Epithelial cell of proximal tubule (primary cell): ENCODE data around the gene AHCTF1. TPM values are rescaled to one million over a fixed set of nuclear protein-coding genes. Genes with fewer than 3 reads are reported as not detected.

ENCODE experiments used
- DNase-seq: peaks from one replicate; pipeline ENCODE4 v3.0.0-alpha.2; 2011; ENCODE audit warnings: low read depth
- H3K4me3 ChIP-seq: 2 replicates; pipeline ENCODE4 v1.5.1; 2011; ENCODE audit warnings: low read depth, mild to moderate bottlenecking, low read length
- total RNA-seq: library from RNA; depleted of rRNA; stranded (reverse); fragments of >200 nt; gene quantifications from 2 replicates; pipeline ENCODE4 v1.2.3, GENCODE V29; 2015
- TF ChIP-seq, protein P1 (sequence below): conservative IDR thresholded peaks from 2 replicates; pipeline ENCODE4 v1.5.1; 2012; ENCODE audit warnings: low read depth, mild to moderate bottlenecking, low read length

Gene AHCTF1
- total RNA-seq, 1 donor from 2014 or later, result 20.0 TPM

DNA sequence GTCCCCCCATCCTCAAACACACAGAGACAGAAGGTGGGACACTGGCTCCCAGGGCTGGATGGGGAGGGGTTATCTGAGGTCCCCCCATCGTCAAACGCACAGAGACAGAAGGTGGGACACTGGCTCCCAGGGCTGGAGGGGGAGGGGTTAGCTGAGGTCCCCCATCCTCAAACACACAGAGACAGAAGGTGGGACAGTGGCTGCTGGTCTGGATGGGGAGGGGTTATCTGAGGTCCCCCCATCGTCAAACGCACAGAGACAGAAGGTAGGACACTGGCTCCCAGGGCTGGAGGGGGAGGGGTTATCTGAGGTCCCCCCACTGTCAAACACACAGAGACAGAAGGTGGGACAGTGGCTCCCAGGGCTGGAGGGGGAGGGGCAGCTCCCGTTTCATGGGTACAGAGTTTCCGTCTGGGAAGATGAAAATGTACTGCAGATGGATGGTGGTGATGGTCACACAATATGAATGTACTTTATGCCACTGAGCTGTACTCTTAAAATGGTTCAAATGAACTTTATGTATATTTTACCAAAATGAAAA lies 138.3 kb downstream of the AHCTF1 start:
- TF ChIP-seq, protein P1, sequence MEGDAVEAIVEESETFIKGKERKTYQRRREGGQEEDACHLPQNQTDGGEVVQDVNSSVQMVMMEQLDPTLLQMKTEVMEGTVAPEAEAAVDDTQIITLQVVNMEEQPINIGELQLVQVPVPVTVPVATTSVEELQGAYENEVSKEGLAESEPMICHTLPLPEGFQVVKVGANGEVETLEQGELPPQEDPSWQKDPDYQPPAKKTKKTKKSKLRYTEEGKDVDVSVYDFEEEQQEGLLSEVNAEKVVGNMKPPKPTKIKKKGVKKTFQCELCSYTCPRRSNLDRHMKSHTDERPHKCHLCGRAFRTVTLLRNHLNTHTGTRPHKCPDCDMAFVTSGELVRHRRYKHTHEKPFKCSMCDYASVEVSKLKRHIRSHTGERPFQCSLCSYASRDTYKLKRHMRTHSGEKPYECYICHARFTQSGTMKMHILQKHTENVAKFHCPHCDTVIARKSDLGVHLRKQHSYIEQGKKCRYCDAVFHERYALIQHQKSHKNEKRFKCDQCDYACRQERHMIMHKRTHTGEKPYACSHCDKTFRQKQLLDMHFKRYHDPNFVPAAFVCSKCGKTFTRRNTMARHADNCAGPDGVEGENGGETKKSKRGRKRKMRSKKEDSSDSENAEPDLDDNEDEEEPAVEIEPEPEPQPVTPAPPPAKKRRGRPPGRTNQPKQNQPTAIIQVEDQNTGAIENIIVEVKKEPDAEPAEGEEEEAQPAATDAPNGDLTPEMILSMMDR, result no peak

DNA sequence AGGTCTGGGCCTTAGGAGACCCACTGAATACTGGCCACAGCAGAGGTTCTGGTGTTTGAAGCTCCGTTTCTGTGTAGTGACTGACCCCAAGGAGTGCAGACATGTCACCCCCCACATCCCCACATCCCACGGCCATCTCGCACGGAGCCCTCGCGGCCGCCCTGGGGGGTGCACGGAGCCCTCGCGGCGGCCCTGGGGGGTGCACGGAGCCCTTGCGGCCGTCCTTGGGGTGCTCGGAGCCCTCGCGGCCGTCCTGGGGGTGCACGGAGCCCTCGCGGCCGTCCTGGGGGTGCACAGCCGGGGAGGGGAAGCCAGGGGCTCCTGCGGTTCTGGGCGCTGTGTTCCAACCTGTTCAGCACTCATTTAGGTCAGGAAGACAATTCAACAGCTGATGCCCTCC lies 139.1 kb downstream of the AHCTF1 start:
- TF ChIP-seq, protein P1, result no peak
- DNase-seq, result no peak
- no peak overlapping the region for H3K4me3 ChIP-seq

More for the DNA sequence above, 138.3 kb downstream of the AHCTF1 start:
- H3K4me3 ChIP-seq, result no peak overlapping the region
- no peak for DNase-seq

DNA sequence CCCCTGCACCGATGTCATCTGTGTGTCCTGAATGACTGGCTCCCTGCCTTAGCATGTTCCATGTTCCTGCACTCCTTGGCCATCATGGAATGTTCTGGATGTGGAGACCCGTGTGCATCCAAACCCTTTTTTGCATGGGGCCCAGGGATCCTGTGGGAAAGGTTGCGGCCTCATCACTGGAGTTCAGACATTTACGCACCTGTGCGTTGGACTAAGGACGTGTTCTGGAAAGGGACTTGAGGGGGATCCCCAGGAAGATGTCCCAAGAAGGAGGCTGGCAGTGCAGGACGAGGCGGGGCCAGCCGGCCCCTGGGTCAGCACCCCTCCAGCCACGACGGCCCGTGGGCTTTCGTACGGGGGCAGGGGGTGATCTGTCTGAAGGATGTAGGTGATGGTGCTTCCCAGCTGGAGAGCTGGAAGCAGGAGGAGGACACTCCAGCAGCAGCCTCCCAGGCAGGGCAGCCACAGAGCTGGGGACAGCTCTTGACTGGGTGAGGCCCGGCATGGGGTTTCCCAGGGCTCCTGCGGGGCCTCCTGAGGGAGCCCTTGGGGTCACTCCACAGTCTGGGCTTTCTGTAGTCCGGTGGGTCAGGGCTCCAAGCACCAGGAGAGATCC lies 140.3 kb downstream of the AHCTF1 start:
- H3K4me3 ChIP-seq, result no peak overlapping the region
- TF ChIP-seq, protein P1, result no peak
- DNase-seq, result no peak

DNA sequence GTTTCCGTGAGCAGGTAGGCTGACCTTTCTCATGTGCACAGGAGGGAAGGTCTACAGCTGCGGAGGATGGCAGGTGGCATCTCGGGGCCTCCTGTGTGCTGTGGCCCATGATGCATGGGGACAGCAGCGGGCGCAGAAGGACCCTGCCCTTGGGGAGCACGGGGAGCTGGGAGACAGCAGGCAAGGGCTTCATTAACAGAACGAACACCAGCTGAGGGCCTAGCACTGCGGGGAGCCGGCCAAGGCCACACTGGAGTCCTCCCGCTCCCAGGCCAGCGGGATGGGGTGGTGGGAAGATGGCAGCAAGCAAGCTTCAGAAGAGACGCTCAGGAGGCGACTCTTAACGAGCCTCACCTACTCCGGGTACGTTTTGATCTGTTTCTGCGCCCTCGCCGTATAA lies 140.9 kb downstream of the AHCTF1 start:
- no peak for DNase-seq
- H3K4me3 ChIP-seq, result no peak overlapping the region
- TF ChIP-seq, protein P1, result no peak

DNA sequence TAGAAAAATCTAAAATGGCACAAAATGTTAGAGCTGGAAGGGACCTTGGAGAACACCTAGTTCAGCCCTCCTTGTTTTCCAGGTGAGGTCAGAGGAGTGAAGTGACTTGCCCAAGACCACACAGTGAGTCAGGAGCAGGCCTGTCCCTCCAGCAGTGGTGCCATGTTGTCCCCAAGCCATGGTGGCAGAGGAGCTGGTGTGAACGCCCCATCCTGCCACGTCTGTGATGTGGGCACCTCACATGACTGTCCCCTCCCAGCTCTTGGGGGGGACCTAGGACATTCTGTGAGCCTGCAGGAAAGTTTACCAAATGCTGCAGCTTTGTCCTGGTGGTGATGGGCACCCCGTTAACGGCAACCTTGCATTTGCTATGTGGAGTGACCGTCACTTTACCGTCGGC lies 141.4 kb downstream of the AHCTF1 start:
- H3K4me3 ChIP-seq, result no peak overlapping the region
- no peak for DNase-seq
- TF ChIP-seq, protein P1, result no peak

DNA sequence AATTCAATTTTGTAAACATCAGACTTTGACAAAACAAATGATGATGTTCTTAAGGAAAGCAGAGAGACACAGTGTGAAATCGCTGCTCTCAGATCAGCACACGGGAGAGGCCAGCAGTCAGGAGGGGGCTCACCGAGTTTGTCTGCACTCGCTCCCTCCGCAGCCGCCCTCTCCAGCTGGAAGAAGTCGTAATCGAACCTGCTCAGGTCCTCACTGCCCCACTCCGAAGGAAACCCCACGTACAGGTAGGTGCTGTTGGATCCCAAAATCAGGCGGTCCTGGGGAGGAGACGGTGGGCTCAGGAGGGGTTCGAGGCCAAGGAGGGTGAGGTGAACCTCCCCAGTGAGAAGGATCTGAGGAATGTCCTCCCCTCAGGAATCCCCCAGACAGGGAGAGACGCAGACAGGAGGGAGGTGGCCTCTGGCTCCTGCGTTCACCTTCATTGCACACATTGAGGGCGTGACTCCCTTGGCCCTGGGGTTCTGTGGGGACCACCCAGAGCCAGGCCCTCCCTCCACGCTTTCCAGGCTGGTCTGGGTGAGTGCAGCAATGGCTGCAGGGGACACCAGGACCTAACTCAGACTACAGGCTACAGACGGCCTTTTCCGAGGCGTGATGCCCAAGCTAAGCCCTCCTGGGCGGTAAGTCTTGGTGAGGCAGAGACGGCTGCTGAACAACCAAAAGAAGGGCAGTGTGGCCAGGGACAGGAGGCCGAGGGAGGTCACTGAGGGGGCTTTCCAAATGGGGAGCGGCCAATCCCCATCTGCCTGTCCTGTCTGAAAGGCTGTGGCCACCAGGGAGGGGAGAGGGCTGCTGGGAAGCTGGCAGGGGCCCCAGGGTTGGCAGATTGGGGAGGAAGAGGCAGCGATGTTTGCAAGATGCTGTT lies 142.1 kb downstream of the AHCTF1 start:
- DNase-seq, result no peak
- TF ChIP-seq, protein P1, result no peak
- H3K4me3 ChIP-seq, result no peak overlapping the region

Other genes with a start within 250 kb of the AHCTF1 start
- gene SCCPDH, start 207.5 kb downstream of the AHCTF1 start, total RNA-seq, result 40.8 and 42.1 TPM in 2 replicates
- gene ZNF695, start 76.1 kb upstream of the AHCTF1 start, total RNA-seq, result 4.7 and 7.7 TPM in 2 replicates
- 2.3 and 4.7 TPM in 2 replicates for gene ZNF670, start 146.9 kb upstream of the AHCTF1 start, total RNA-seq
- gene ZNF669, start 172.4 kb upstream of the AHCTF1 start, total RNA-seq, result 7.9 and 11.3 TPM in 2 replicates
- gene ZNF124, start 240.1 kb upstream of the AHCTF1 start, total RNA-seq, result 15.4 and 20.3 TPM in 2 replicates